8988T (cell line): ENCODE results near the gene SLC9A7.
A peak's percentile ranks its signal among the peaks of the same experiment; 100 is the strongest.
"Not testable (repeated sequence)": the region's sequence is repeated elsewhere in the genome, so short reads cannot be mapped to it uniquely, and the experiment has no call there.

Experiments
- DNase-seq: peaks from one replicate; pipeline ENCODE4 v3.0.0; 2011

Gene SLC9A7

DNA sequence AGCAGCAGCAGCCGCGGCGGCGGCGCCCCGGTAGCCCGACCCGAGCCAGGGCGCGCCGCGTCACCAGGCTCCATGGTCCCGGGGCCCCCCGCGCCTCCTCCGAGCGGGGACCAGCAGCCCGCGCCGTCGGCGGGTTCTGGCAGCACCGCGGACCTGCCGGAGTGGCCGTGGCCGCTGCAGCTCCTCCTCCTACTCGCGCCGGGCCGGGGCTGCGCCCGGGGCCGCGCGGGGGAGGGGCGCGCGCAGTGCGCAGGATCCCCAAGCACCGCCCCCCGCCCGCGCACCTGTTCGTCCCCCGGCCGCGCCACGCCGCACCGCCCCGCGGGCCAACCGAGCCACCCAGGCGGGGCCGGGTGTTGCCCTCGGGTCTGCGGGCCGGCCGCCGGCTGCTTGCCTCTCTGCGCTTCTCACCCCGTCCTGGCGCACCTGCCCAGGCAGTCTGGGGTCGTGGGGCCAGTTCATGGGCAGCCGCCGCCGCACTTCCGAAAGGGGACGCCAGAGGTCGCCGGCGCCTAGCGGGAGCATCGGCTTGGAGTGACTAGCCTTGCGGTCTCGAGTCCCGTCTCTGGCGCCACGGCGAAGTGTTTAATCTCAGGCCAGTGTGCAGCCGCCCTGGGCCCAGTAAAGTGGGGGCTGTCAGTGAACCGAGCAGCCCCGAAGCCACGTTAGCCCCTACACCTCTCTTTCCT, at the start of gene SLC9A7:
SLC9A7 (minus strand) TSS at position 163 of the 689 bp plus-strand sequence; CDS start at position 74, 89 bp downstream.
- peak; percentile 43 for DNase-seq

DNA sequence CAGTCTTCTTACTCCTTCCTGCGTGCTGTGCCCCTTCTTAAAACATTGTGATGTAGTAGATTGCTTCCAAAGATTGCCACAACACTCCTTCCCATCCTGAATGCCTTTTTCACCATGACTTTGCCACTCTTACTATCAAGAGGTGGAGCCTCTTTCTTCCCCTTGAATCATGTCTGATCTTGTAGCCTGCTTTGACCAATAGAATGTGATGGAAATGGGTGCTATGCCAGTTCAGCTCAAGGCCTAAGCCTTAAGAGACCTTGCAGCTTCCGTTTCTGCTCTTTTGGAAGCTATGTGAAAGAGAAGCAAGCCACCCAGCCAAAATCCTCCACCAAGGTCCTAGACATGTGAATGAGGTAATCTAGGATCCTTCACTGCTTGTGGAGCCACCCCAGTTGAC, 46.4 kb upstream of the SLC9A7 start:
- DNase-seq = no peak

DNA sequence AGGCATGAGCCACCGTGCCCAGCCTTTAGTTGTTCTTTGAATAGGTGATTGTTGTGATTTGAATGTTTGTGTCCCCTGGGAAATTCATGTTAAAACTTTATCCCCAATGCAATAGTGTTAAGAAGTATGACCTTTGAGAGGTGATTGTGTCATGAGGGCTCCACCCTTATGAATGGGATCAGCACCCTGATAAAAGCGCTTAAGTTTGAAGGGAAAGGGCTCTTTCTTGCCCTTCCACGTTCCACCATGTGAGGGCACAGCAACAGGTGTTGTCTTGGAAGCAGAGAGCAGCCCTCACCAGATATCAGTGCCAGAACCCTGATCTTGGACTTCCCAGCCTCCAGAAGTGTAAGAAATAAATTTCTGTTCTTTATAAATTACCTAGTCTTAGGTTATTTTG, 44.2 kb upstream of the SLC9A7 start:
- no peak for DNase-seq

GRCh38 chrX:46796574-46797191, 37.8 kb upstream of the SLC9A7 start:
- DNase-seq = peak; percentile 28

DNA sequence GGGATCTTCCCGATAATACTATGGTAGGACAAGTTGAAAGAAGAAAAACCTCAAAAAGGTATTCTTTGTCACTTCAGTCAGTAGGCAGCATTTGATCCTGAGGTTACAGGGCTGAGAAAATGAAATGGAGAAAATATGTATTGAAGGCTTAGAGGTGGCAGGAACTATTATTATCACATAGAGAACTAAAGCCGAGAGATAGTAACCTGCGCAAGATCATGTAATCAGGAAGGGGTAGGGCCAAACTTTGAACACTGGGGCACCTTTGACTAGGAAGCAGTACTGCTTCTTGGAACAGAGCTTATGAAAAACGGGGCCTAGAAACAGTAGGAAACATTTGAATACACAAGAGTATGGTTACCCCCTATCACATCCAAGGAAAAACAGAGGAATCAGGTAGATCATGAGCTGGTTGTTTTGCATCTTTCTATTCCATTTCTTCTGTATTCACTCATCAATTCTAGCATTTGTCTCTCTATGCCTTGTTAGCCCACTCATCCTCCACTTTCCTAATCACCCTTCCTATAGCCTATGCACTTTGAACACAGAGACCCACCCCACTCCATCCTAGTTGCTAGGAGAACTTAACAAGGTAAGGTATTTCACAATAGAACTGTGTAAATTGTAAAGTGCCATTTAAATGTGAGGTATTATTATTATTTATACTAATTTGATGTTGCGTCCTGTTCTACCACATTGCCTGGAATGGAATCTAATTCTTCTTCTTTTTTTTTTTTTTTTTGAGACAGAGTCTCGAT, 34.6 kb upstream of the SLC9A7 start:
- no peak for DNase-seq

DNA sequence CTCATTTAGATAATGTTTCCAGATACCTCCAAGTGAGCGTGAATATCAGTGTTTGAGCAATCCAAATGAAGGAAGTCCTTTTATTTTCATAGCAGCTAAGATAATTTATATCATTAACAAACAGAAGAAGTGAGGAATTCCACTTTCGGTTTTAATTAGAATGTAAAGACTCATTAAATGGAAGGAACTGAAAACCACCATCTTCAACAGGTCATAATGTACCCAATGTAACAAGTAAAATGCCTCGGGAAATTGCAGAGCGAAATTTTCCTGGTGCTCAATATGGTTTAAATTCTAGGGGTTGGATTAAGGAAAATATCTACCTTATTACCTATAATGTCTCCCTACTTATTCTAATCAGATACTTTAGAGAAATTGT, 33.9 kb upstream of the SLC9A7 start:
- no peak for DNase-seq

DNA sequence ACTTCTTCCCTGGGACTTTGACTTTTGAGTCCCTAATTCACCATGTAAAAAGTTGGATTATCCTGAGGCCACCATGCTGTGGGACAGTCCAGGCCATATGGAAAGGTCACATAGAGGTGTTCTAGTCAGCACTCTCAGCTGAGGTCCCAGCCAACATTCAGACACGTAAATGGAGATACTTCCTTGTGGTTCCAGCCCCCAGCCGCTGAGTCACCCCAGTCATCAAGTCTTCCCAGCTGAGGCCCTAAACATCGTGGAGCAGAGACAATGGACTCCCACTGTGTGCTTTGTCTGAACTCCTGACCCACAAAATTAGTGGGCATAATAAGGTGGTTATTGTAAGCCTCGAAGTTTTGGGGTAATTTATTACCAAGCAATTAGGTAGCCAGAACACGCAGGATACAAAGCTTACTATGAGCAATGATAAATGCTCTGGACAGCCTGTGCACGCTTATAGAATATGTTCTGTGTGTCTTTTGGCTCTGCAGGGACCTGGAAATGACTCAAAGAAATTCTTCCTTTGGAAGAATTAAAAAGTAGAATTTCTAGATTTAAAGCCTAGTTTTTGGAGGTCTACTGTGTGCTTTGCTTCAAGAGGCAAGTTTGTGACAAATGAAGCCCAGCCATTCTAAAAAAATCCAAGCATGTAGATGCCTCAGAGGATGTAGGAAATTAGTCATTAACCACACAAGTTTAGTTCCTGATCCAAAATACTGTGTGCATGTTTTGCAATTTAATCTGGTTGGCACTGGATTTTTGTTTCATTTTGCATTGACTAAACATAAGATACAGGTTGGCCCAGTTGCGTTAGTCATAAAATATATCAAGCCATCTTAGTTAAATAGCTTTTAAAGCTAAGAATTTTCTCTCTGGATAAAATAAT, 33.2 kb upstream of the SLC9A7 start:
- DNase-seq = no peak

DNA sequence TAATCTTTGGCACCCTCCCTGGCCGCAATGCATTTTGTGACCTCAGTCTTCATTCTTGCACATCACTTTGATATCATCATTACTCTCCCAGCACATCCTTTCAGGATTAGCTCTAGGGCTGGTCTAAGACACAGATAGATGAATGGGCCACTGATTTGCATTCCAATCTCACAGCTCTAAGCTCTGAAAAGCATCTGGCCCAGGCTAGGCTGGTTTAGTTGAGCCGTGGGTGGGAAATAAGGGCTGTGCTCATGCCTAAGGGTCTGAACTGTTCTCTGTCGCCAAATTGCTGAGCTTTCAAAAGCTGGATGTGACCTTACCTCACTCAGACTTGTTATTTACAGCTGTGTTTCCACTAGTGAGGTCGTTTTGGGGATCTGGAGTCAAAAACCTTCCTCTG, 30.0 kb upstream of the SLC9A7 start:
- no peak for DNase-seq

- not testable (repeated sequence) for DNase-seq
Observed at GRCh38 chrX:46784437-46784836, 25.5 kb upstream of the SLC9A7 start.

DNA sequence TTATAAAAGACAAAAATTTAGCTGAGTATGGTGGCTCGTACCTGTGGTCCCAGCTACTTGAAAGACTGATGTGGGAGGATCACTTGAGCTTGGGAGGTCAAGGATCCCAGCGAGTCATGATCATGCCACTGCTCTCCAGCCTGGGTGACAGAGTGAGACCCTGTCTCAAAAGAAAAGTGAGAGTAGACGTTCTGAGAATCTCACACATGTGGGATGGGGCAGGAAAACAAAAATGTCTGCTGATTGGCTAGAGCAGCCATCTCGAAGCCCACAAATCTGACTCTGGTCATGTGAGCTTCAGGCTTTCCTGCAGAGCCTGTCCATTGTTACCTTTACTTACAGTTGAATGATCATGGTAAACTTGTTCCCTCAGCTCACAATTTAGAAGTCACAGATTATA, 23.1 kb upstream of the SLC9A7 start:
- no peak for DNase-seq

- no peak for DNase-seq
Observed at GRCh38 chrX:46777971-46778810, 19.3 kb upstream of the SLC9A7 start.

GRCh38 chrX:46770817-46771163, 11.9 kb upstream of the SLC9A7 start:
- DNase-seq = no peak

GRCh38 chrX:46770000-46770816, 11.3 kb upstream of the SLC9A7 start:
- DNase-seq = no peak

DNA sequence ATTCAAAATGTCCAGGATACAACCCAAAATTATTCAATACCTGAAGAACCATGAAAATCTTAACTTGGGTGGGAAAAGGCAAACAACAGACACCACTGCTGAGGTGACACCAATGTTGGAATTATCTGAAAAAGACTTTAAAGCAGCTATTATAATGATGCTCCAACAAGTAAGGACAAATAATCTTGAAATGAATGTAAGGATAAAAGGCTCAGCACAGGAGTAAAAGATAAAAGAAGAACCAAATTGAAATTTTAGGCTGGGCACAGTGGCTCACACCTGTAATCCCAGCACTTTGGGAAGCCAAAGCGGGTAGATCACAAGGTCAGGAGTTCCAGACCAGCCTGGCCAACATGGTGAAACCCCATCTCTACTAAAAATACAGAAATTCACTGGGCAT, 4.0 kb upstream of the SLC9A7 start:
- DNase-seq = no peak

- DNase-seq = no peak
Observed at GRCh38 chrX:46759645-46759974, 692 bp upstream of the SLC9A7 start.

DNA sequence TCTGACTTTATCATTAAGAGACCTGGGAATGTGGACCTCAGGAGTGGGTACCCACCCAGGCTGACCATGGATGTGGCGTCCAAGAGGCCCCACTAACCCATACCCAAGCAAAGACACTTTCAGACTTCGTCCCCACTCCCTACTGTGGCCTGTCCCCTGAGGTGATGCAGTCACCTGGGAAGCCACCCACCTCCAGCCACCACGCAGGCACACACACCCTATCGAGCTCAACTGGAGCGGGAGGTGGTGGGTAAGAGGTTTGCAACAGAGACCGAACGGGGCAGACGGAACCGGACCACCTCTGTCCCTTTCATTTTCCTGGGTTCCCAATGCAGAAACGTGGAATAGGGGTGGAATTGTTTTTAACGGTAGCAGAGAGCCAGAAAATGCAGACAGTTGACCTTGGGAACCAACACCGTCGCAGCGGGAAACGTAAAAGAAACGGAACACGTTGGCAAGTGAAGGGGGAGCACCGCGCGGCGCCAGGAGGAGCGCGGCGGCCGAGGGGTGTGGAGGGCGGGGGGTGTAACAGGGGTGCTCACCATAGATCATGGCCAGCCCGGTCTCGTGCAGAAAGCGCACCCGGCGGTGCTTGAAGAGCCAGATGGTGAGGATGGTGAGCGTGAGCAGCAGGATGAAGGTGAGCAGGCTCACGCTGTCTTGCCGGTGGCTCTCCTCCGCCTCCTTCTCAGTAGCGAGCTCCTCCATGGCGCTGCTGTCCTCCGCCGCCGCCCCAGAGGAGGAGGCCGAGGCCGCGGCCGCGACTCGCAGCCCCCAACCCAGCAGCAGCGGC, 559 bp downstream of the SLC9A7 start:
- no peak for DNase-seq

DNA sequence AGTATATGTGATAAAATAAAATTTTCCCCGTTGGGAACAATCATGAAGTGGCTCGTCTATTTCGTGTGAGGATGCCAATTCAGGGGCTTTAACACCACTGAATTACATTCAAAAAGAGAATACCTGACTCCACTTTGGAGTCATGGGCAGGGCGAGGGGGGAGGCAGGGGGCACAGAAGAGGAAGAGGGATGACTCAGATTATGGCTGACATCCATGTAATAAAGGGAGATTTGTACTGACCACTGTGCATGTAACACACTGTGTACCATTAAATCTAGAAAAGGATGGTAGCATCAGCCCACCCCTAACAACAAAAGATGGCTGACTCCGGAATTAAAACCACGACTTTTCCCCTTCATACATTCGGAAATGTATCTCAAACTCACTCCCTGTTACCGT, 1.3 kb downstream of the SLC9A7 start:
- no peak for DNase-seq

DNA sequence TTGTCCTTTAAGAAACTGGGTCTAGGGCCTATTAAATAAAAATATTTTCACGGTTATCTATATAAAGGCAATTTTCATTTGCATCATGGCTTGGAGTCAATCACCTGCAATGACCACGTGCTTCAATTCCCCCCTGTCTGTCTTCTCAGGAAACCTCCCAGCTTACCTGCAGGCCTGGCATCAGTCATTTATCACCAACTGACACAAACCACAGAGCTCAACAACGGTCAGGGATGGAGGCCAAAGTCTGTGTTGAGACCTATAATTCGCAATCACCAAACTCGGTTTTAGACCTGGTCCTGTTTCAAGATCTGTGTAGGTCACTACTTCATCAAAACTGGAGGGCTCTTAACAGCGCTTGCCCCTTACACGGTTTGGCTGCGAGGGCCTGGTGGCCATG, 1.9 kb downstream of the SLC9A7 start:
- DNase-seq = no peak

GRCh38 chrX:46755671-46756070, 3.2 kb downstream of the SLC9A7 start:
- no peak for DNase-seq

GRCh38 chrX:46754586-46755061, 4.3 kb downstream of the SLC9A7 start:
- no peak for DNase-seq

- no peak for DNase-seq
Observed at GRCh38 chrX:46754036-46754435, 4.9 kb downstream of the SLC9A7 start.
